ENCODE measurements around the gene PRICKLE2. TPM values are rescaled to one million over a fixed set of nuclear protein-coding genes. Genes with fewer than 3 reads are reported as not detected.

PRICKLE2 gene
- polyA plus RNA-seq (ENCODE audit: insufficient read length in 3 of 3): 10 to 100 TPM; 17.3 to 19.0 (median 19.0) TPM

- DNase-seq (ENCODE audit: low read depth in 3 of 3, low spot score in 2 of 3): peak; percentile 60 to 63 (median 60)
Measured at GRCh38 chr3:64224826-64225610, at the start of gene PRICKLE2. Gene PRICKLE2 (minus strand): TSS chr3:64225466. CDS start chr3:64198927, 26,539 bp downstream.

GRCh38 chr3:64272842-64273241, 47.6 kb upstream of the PRICKLE2 start:
- no peak for DNase-seq (ENCODE audit: low read depth in 3 of 3, low spot score in 2 of 3)

- no peak for DNase-seq (ENCODE audit: low read depth in 3 of 3, low spot score in 2 of 3)
Measured at GRCh38 chr3:64272271-64272670, 47.0 kb upstream of the PRICKLE2 start.

GRCh38 chr3:64271631-64272030, 46.4 kb upstream of the PRICKLE2 start:
- DNase-seq (ENCODE audit: low read depth in 3 of 3, low spot score in 2 of 3): no peak

- DNase-seq (ENCODE audit: low read depth in 3 of 3, low spot score in 2 of 3): no peak
Measured at GRCh38 chr3:64270866-64271260, 45.6 kb upstream of the PRICKLE2 start.

- DNase-seq (ENCODE audit: low read depth in 3 of 3, low spot score in 2 of 3): no peak
Measured at GRCh38 chr3:64270142-64270865, 45.0 kb upstream of the PRICKLE2 start.

GRCh38 chr3:64268926-64269325, 43.7 kb upstream of the PRICKLE2 start:
- no peak for DNase-seq (ENCODE audit: low read depth in 3 of 3, low spot score in 2 of 3)

- DNase-seq (ENCODE audit: low read depth in 3 of 3, low spot score in 2 of 3): no peak
Measured at GRCh38 chr3:64267721-64268604, 42.7 kb upstream of the PRICKLE2 start.

- DNase-seq (ENCODE audit: low read depth in 3 of 3, low spot score in 2 of 3): no peak
Measured at GRCh38 chr3:64266983-64267382, 41.7 kb upstream of the PRICKLE2 start.

GRCh38 chr3:64266065-64266931, 41.0 kb upstream of the PRICKLE2 start:
- no peak for DNase-seq (ENCODE audit: low read depth in 3 of 3, low spot score in 2 of 3)

GRCh38 chr3:64265646-64266045, 40.4 kb upstream of the PRICKLE2 start:
- no peak for DNase-seq (ENCODE audit: low read depth in 3 of 3, low spot score in 2 of 3)

GRCh38 chr3:64264501-64265109, 39.3 kb upstream of the PRICKLE2 start:
- no peak for DNase-seq (ENCODE audit: low read depth in 3 of 3, low spot score in 2 of 3)

GRCh38 chr3:64262574-64263114, 37.4 kb upstream of the PRICKLE2 start:
- no peak for DNase-seq (ENCODE audit: low read depth in 3 of 3, low spot score in 2 of 3)

- DNase-seq (ENCODE audit: low read depth in 3 of 3, low spot score in 2 of 3): no peak
Measured at GRCh38 chr3:64260431-64260830, 35.2 kb upstream of the PRICKLE2 start.

- DNase-seq (ENCODE audit: low read depth in 3 of 3, low spot score in 2 of 3): no peak
Measured at GRCh38 chr3:64259636-64260035, 34.4 kb upstream of the PRICKLE2 start.

GRCh38 chr3:64257100-64257755, 32.0 kb upstream of the PRICKLE2 start:
- DNase-seq (ENCODE audit: low read depth in 3 of 3, low spot score in 2 of 3): no peak

GRCh38 chr3:64255741-64256340, 30.6 kb upstream of the PRICKLE2 start:
- DNase-seq (ENCODE audit: low read depth in 3 of 3, low spot score in 2 of 3): no peak

GRCh38 chr3:64254443-64254842, 29.2 kb upstream of the PRICKLE2 start:
- no peak for DNase-seq (ENCODE audit: low read depth in 3 of 3, low spot score in 2 of 3)

All from right renal cortex interstitium (tissue), 3 donors.